ENCODE results near the gene TTC24.

Gene TTC24

GRCh38 chr1:156632355-156632754, 52.8 kb downstream of the TTC24 start:
- no peak for TF ChIP-seq CTCF (IDR thresholded peaks at IDR 0.05; ENCODE audit: low read depth, low read length, missing control alignments)
- in situ Hi-C loops (cut with HindIII; ENCODE audit: low sequenced_read_pairs): no loop called here
- no peak for DNase-seq (ENCODE audit: low read depth)
- H3K4me3 ChIP-seq (ENCODE audit: low read depth, low read length): no peak overlapping the region
